ENCODE results near the gene WNT10A.

- TF ChIP-seq CTCF (IDR thresholded peaks at IDR 0.05) (no peak), POLR2A (IDR thresholded peaks at IDR 0.05) (no peak)
Observed at GRCh38 chr2:218899147-218899546, 18.5 kb downstream of the WNT10A start.
